ENCODE measurements around the gene NUDT3.
"Not testable (repeated sequence)": the region's sequence is repeated elsewhere in the genome, so short reads cannot be mapped to it uniquely, and the experiment has no call there.

NUDT3 gene

DNA sequence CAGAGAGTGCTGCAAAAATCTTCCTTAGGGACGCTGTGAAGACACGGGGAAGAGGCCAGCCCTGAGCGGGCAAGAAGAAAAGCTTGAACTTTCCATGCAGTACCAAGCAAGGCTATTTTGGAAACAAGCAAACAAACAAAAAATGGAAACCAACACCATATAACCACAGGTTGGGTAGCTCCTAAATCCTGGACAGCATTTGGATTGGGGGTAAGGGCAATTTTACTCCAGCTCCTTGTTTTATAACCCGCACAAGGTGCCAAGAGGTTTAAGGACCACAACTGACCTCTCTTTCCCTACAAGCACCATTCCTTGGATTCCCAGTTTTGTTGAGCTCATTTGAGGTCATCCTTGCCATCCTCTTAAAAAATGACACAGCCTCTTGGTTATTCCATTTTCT is 112.3 kb downstream of the NUDT3 start:
- no peak for DNase-seq

DNA sequence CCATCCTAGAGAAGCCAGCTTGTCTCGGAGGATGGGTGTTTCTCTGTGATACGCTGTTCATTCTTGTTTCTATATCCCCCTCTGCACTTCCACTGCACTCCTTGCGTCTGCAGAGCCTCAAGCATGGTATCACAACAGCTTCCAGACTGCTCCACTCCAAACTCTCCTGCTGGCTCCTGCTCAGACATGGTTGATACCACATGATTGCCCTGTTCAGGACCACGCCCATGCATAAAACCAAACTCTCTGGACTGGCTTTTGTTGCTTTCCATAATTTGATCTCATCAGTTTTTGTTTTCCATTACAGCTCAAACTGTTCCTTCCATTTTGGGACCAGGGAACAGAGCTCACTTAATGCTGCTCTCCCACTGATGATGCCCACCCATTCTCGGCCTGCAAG is 113.6 kb downstream of the NUDT3 start:
- no peak for DNase-seq

GRCh38 chr6:34277763-34278112 is 114.7 kb downstream of the NUDT3 start:
- DNase-seq = no peak

- no peak for DNase-seq
Measured at GRCh38 chr6:34276881-34277762, 115.3 kb downstream of the NUDT3 start.

DNA sequence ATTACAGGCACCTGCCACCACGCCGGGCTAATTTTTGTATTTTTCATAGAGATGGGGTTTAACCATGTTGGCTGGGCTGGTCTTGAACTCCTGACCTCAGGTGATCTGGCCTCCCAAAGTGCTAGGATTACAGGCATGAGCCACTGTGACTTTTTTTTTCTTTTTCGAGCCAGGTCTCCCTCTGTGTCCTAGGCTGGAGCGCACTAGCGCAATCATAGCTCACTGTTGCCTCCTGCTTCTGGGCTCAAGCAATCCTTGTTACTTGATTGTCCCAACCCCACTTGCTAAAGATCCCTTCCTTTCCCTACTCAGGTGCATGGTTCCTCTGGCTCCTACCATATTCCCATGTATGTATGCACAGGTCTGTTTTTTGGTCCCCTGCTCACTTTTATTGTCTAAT is 116.3 kb downstream of the NUDT3 start:
- no peak for DNase-seq

- DNase-seq = no peak
Measured at GRCh38 chr6:34275128-34275804, 117.2 kb downstream of the NUDT3 start.

- DNase-seq = no peak
Measured at GRCh38 chr6:34274129-34274528, 118.3 kb downstream of the NUDT3 start.

DNA sequence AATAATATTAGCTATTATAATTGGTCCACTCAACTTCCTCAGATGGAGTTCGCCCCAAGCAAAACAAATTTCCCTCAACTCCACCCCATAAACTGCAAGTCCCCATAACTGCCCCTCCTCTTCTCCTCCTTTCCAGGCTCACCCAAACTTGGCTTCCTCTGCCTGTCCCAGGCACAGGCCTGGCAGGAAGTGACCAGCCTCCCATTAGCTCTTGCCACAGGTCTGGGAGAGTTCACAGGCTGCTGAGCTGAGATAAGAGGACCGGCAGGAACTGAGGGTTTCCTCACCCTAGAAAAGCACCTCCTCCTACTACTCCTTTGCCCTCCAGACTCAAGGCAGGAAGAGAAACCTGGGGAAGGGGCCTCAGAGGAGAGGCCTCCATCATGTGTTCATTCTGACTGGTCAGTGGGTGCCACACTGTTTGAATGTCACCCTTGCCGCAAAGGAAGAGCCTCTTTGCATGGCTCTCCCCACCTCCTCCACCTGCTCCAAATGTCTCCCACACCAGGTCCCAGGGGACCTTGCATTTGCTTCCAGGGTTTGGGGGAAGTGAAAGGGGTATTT is 119.1 kb downstream of the NUDT3 start:
- no peak for DNase-seq

- DNase-seq = no peak
Measured at GRCh38 chr6:34272013-34272926, 120.2 kb downstream of the NUDT3 start.

GRCh38 chr6:34269658-34270341 is 122.7 kb downstream of the NUDT3 start:
- not testable (repeated sequence) for DNase-seq

- not testable (repeated sequence) for DNase-seq
Measured at GRCh38 chr6:34269132-34269531, 123.3 kb downstream of the NUDT3 start.

DNA sequence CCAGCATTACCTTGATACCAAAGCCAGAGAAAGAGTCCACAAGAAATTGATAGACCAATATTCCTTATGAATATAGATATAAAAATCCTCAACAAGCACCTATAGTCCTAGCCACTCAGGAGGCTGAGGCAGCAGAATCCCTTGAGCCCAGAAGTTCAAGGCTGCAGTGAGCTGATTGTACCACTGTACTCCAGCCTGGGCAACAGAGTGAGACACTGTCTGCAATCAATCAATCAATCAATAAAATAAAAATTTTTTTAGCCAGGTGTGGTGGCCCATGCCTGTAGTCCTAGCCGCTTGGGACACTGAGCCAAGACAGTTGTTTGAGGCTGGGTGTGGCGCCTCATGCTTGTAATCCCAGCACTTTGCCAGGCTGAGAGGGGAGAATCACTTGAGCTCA is 124.7 kb downstream of the NUDT3 start:
- DNase-seq = no peak

DNA sequence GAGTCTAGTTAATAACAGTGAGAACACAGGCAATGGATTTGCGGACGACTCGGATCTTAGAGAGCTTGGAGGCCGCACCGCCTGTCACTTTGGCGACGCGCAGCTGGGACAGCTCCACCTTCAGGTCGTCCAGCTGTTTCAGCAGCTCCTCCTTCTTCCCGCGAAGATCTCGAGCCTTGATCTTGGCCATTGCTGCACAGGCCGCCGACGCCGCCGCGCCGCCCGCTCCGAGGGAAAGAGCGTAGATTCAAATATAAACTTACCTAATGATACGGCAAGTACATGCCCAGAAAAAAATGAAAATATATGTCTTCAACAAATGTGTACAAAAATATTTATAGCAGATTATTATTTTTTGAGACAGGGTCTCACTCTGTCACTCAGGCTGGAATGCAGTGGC is 129.0 kb downstream of the NUDT3 start:
- not testable (repeated sequence) for DNase-seq

DNA sequence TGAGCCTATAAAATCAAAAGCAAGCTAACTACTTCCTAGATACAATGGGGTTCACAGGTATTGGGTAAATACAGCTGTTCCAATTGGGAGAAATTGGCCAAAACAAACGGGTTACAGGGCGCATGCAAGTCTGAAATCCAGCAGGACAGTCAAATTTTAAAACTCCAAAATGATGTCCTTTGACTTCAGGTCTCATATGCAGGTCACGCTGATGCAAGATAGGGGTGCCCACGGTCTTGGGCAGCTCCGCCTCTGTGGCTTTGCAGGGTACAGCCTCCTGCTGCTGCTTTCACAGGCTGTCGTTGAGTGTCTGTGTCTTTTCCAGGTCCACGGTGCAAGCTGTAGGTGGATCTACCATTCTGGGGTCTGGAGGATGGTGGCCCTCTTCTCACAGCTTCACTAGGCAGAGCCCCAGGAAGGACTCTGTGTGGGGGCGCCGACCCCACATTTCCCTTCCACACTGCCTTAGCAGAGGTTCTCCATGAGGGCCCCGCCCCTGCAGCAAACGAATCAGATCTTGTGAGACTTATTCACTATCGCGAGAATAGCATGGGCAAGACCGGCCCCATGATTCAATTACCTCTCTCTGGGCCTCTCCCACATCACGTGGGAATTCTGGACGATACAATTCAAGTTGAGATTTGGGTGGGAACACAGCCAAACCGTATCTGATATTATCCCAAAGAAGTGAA is 131.7 kb downstream of the NUDT3 start:
- no peak for DNase-seq

DNA sequence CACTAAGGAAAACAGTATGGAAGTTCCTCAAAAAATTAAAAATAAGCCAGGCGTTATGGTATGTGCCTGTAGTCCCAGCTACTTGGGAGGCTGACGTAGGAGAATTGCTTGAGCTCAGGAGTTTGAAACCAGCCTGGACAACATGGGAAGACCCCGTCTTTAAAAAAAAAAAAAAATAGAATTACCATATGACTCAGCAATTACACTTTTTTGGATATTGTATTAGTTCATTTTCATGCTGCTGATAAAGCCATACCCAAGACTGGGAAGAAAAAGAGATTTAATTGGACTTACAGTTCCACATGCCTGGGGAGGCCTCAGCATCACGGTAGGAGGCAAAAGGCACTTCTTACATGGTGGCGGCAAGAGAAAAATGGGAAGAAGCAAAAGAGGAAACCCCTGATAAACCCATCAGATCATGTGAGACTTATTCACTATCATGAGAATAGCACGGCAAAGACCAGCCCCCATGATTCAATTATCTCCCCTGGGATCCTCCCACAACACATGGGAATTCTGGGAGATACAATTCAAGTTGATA is 132.9 kb downstream of the NUDT3 start:
- no peak for DNase-seq

- not testable (repeated sequence) for DNase-seq
Measured at GRCh38 chr6:34252395-34252794, 140.1 kb downstream of the NUDT3 start.

DNA sequence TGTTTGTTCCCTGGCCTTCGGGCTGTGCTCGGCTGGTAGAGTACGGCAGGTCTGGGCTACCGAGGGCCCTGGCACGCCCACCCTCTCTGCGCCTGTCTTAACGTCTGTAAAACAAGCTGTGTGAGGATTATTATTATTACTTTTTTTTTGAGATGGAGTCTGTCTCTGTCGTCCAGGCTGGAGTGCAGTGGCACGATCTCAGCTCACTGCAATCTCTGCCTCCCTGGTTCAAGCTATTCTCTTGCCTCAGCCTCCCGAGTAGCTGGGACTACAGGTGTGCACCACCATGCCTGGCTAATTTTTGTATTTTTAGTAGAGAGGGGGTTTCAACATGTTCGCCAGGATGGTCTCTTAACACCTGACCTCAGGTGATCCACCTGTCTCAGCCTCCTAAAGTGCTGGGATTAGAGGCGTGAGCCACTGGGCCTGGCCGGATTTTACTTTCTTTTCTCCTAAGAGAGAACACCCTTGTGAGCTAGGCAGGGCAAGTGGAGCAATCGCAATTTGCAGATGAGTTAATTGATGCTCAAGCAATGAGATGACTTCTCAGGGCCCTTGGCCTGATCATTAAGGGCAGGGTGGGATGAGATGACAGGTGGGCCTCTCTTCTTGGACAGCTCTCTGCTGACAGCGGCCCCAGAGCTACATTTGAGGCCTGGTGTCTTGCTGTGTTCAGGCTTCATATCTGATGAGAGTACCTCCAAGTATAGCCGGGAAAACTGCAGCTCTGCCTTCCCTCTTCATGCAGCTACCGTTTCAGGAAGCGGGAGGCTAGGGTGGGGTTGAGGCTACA is 142.8 kb downstream of the NUDT3 start:
- no peak for DNase-seq

- DNase-seq = peak; percentile 84
Measured at GRCh38 chr6:34248727-34249468, 143.6 kb downstream of the NUDT3 start, which contains the start of gene SMIM29. SMIM29 (minus strand) TSS chr6:34249006; CDS start chr6:34247791, 1,215 bp downstream.

GRCh38 chr6:34248198-34248726 is 144.2 kb downstream of the NUDT3 start:
- DNase-seq = no peak
